Endothelial cell of umbilical vein (primary cell): ENCODE measurements around the gene ARID1B. TPM values are rescaled to one million over a fixed set of nuclear protein-coding genes. Genes with fewer than 3 reads are reported as not detected.
A peak's percentile ranks its signal among the peaks of the same experiment; 100 is the strongest.

ENCODE experiments used
- BruUV-seq: library from RNA; stranded (reverse); fragments of 400-500 nt; replicated peaks from 2 replicates; lab custom pipeline; 2021; lab: Mats Ljungman, UMichigan
- CTCF ChIA-PET: fragments of 300-600, 350-600 bp; sonication (Branson Sonifier 250); formaldehyde crosslinking; loops from one replicate; lab custom pipeline; 2021; ENCODE audit warnings: antibody characterized with exemption, inconsistent platforms; lab: Charles Lee
- POLR2A ChIA-PET: fragments of 300-600, 350-600 bp; sonication (Branson Sonifier 250); formaldehyde crosslinking; loops from one replicate; lab custom pipeline; 2021; ENCODE audit warnings: antibody characterized with exemption, inconsistent platforms; lab: Charles Lee
- DNase-seq: peaks from one replicate; pipeline ENCODE4 v3.0.0-alpha.2; 2011; ENCODE audit warnings: low read depth, low spot score
- FAIRE-seq: peaks from 2 replicates; lab custom pipeline; 2011; peaks lifted over from hg19 to GRCh38; lab: Jason Lieb, UNC
- H2AFZ ChIP-seq: 2 replicates; pipeline ENCODE4 v1.6.0; 2012; ENCODE audit warnings: low read depth, low read length, control low read depth, inconsistent platforms
- H3K27ac ChIP-seq: 2 replicates; pipeline ENCODE4 v1.5.1; 2011; ENCODE audit warnings: low read depth, mild to moderate bottlenecking, control low read depth, low read length, moderate library complexity; ENCODE audit not compliant: insufficient read depth
- H3K27me3 ChIP-seq, 2 experiments: 2 replicates each; pipeline versions ENCODE4 v1.6.0 to v1.6.1; 2011; ENCODE audit warnings: low read length in 2 of 2, mixed read lengths in 1 of 2; ENCODE audit not compliant: control insufficient read depth in 2 of 2, insufficient read depth in 2 of 2
- H3K36me3 ChIP-seq, 2 experiments: 2 replicates in 1 of 2; 3 replicates in 1 of 2; pipeline ENCODE4 v1.5.1; 2011; ENCODE audit warnings: low read length in 2 of 2, mild to moderate bottlenecking in 1 of 2, moderate library complexity in 1 of 2; ENCODE audit not compliant: control insufficient read depth in 2 of 2, insufficient read depth in 2 of 2; ENCODE audit errors: extremely low read depth in 1 of 2
- H3K4me1 ChIP-seq: 3 replicates; pipeline ENCODE4 v1.5.1; 2011; ENCODE audit warnings: mild to moderate bottlenecking, low read length; ENCODE audit not compliant: control insufficient read depth, insufficient read depth; ENCODE audit errors: extremely low read depth
- H3K4me2 ChIP-seq: 2 replicates; pipeline ENCODE4 v1.6.1; 2011; ENCODE audit warnings: low read length, control low read depth, mixed read lengths; ENCODE audit not compliant: insufficient read depth
- H3K4me3 ChIP-seq, 3 experiments: fragments of 200-600 bp in 1 of 3; sonication (generic), shearing (Covaris generic) in 1 of 3; replicated peaks in 1 of 3; 2 replicates each; pipeline ENCODE4 v1.5.1; 2011 to 2016; ENCODE audit warnings: control low read depth in 3 of 3, low read length in 3 of 3, mild to moderate bottlenecking in 2 of 3, inconsistent platforms in 1 of 3, low read depth in 1 of 3, moderate library complexity in 1 of 3; ENCODE audit not compliant: insufficient read depth in 1 of 3
- H3K79me2 ChIP-seq: 2 replicates; pipeline ENCODE4 v1.6.0; 2012; ENCODE audit warnings: low read length, inconsistent platforms; ENCODE audit not compliant: control insufficient read depth, insufficient read depth
- H3K9ac ChIP-seq: replicated peaks from 2 replicates; pipeline ENCODE3; 2011; ENCODE audit warnings: low read length, control low read depth; ENCODE audit not compliant: insufficient read depth; ENCODE audit errors: extremely low read depth
- H3K9me1 ChIP-seq: replicated peaks from 3 replicates; pipeline ENCODE4 v1.6.0; 2011; ENCODE audit warnings: mild to moderate bottlenecking, low read length; ENCODE audit not compliant: control insufficient read depth, insufficient read depth; ENCODE audit errors: extremely low read depth
- H3K9me3 ChIP-seq: replicated peaks from 2 replicates; pipeline ENCODE4 v1.5.1; 2012; ENCODE audit warnings: low read length, inconsistent platforms; ENCODE audit not compliant: control insufficient read depth, insufficient read depth
- H4K20me1 ChIP-seq: replicated peaks from 2 replicates; pipeline ENCODE3; 2011; ENCODE audit warnings: mild to moderate bottlenecking, low read length; ENCODE audit not compliant: control insufficient read depth, insufficient read depth; ENCODE audit errors: extremely low read depth
- CTCF ChIP-seq, 2 donors: IDR thresholded peaks; 1 replicate in 1 of 2; 2 replicates in 1 of 2; pipeline ENCODE4 v1.5.1; 2011; ENCODE audit warnings: low read length in 2 of 2, mild to moderate bottlenecking in 2 of 2, moderate library complexity in 2 of 2, control low read depth in 1 of 2, inconsistent platforms in 1 of 2, low read depth in 1 of 2; ENCODE audit not compliant: insufficient read depth in 1 of 2; ENCODE audit errors: extremely low read depth in 1 of 2
- GATA2 ChIP-seq: IDR thresholded peaks from 2 replicates; pipeline ENCODE4 v1.7.0; 2011; ENCODE audit warnings: low read depth, mild to moderate bottlenecking, moderate library complexity, mixed read lengths, low read length; ENCODE audit not compliant: insufficient read length, insufficient read depth
- MAX ChIP-seq: IDR thresholded peaks from 2 replicates; pipeline ENCODE4 v1.6.1; 2011; ENCODE audit not compliant: insufficient read depth, insufficient read length
- POLR2A ChIP-seq: IDR thresholded peaks from 2 replicates; pipeline ENCODE4 v1.6.1; 2012; ENCODE audit warnings: low read depth, mild to moderate bottlenecking, control low read depth, low read length
- dilution Hi-C: fragments of 300-500 bp; cut with MboI; formaldehyde crosslinking; loops from one replicate; pipeline ENCODE4 v1.15.0; 2019; ENCODE audit warnings: low sequenced_read_pairs; ENCODE audit not compliant: extremely low pct_ligation_motif_present
- intact Hi-C: fragments of 100-400 bp; cut with micrococcal nuclease; formaldehyde crosslinking; loops from one replicate; pipeline ENCODE4 v1.10.0; 2022
- polyA plus RNA-seq, 4 experiments: library from polyadenylated mRNA; depleted of rRNA in 3 of 4; stranded (reverse) in 3 of 4; unstranded in 1 of 4; fragments of >200 nt; gene quantifications; 2 replicates each; pipeline versions ENCODE4 v1.2.1 to v1.2.3, GENCODE V29; 2011 to 2012; ENCODE audit warnings: missing spikeins in 1 of 4
- total RNA-seq: library from RNA; stranded (reverse); gene quantifications from 2 replicates; pipeline ENCODE4 v1.2.3, GENCODE V29; 2021

The ARID1B gene
- total and polyA plus RNA-seq, 2 donors (not counting 3 experiments of a cell fraction or from before 2014, with no cell fraction given): 21.8 to 89.5 TPM

- CTCF ChIA-PET: no interaction called here
These were observed 372.9 kb downstream of the ARID1B start for GRCh38 chr6:157150076-157150475.

More at GRCh38 chr6:157150076-157150475, 372.9 kb downstream of the ARID1B start:
- POLR2A ChIA-PET: no interaction called here
- no peaks in the 10 kb centered on the region for H3K27me3 ChIP-seq
- DNase-seq (no peak), FAIRE-seq (no peak)
- TF ChIP-seq POLR2A (no peak), CTCF (IDR thresholded peaks at IDR 0.05; ENCODE audit: extremely low read depth in 1 of 2, insufficient read depth in 1 of 2, low read depth in 1 of 2, low read length in 2 of 2) (no peak), GATA2 (no peak), MAX (no peak)
- no peaks in the 10 kb centered on the region for H3K9me3 ChIP-seq
- BruUV-seq: no TSS peak
- no peaks in the 10 kb centered on the region for H3K36me3 ChIP-seq
- no peaks in the 10 kb centered on the region for H3K9me1 ChIP-seq
- H3K9ac ChIP-seq: peak overlapping the region; percentile 63
- no peaks in the 10 kb centered on the region for H4K20me1 ChIP-seq
- peaks cover 46% of the 10 kb centered on the region for H3K4me1 ChIP-seq
- dilution Hi-C loops (no loop called here), intact Hi-C loops (no loop called here)
- no peak overlapping the region for H3K4me3 ChIP-seq
- H3K79me2 ChIP-seq: no peaks in the 10 kb centered on the region
- H3K27ac ChIP-seq: peak overlapping the region; percentile 97
- no peak overlapping the region for H2AFZ ChIP-seq
- H3K4me2 ChIP-seq: no peak overlapping the region
